Measurements from ENCODE around the gene TMA7B.

The TMA7B gene

GRCh38 chr22:40004836-40005235, 44.6 kb downstream of the TMA7B start:
- DNase-seq, result no peak

- no peak for DNase-seq
Measured at GRCh38 chr22:40006641-40007040, 46.4 kb downstream of the TMA7B start.

GRCh38 chr22:40007853-40008710, 47.9 kb downstream of the TMA7B start:
- DNase-seq, result peak; percentile 50

- no peak for DNase-seq
Measured at GRCh38 chr22:40008726-40009291, 48.6 kb downstream of the TMA7B start.

GRCh38 chr22:40009292-40009774, 49.1 kb downstream of the TMA7B start:
- no peak for DNase-seq

GRCh38 chr22:40009951-40010671, 49.9 kb downstream of the TMA7B start:
- DNase-seq, result peak; percentile 31

- DNase-seq, result no peak
Measured at GRCh38 chr22:40010746-40011145, 50.5 kb downstream of the TMA7B start.

Data from CD4-positive, alpha-beta T cell treated with Interferon gamma for 1 hour (primary cell).